ENCODE data around the gene MBD6. TPM values are rescaled to one million over a fixed set of nuclear protein-coding genes. Genes with fewer than 3 reads are reported as not detected.

MBD6 gene
- total RNA-seq, 1 experiment from 2014 or later = 66.8 TPM

DNA sequence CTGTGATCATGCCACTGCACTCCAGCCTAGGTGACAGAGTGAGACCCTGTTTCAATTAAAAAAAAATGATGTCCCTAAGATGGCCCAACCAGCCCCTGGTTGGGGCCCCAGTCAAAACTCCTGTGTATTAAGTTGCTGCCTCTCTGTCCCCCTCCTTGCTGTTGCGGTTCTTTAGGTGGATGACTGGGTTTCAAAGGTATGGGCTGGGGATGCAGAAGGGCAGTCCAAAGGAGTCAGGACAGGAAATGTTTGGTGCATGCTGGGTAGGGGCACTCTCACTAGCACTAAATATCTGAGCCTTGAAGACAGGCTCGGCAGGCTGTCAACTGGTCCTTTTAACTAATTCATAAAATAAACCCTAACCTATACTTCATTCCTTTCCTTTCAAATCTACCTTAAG is 56.4 kb downstream of the MBD6 start:
- no peaks in the 10 kb centered on the region for H4K20me1 ChIP-seq (ENCODE audit: control insufficient read depth, insufficient read depth, insufficient read length)
- no peak overlapping the region for H3K56ac ChIP-seq (ENCODE audit: insufficient read length, low read depth, low read length)
- H3T11ph ChIP-seq (ENCODE audit: low read length) = no peak overlapping the region
- DNase-seq = no peak
- H2BK120ac ChIP-seq (ENCODE audit: low read depth, low read length, poor library complexity, severe bottlenecking) = no peak overlapping the region
- H3K27ac Mint-ChIP-seq = no peak overlapping the region
- peaks cover 0 to 2% of the 10 kb centered on the region in 2 experiments; a peak in 1 of 4 replicates for H3K4me1 Mint-ChIP-seq
- no peak overlapping the region for H3K4ac ChIP-seq (ENCODE audit: low read depth, low read length)
- no peak overlapping the region for H3K14ac ChIP-seq (ENCODE audit: insufficient read depth, low read length)
- 0 out of 2 replicates have a peak, but pooled peaks cover 2% of the 10 kb centered on the region for H3K79me2 ChIP-seq (ENCODE audit: insufficient read depth, low read length)
- no peaks in the 10 kb centered on the region for H3K9me3 ChIP-seq (ENCODE audit: control insufficient read depth, low read depth, low read length)
- no peak overlapping the region for H2AFZ ChIP-seq (ENCODE audit: low read length)
- H2BK5ac ChIP-seq (ENCODE audit: insufficient read length, low read length) = no peak overlapping the region
- H3K9ac ChIP-seq (ENCODE audit: extremely low read depth, insufficient read length, low read length) = no peak overlapping the region
- no peaks in the 10 kb centered on the region for H3K27me3 ChIP-seq (ENCODE audit: insufficient read depth, low read length)
- H3K23ac ChIP-seq (ENCODE audit: insufficient read length, low read depth, low read length) = no peak overlapping the region
- H3K18ac ChIP-seq (ENCODE audit: insufficient read length, low read depth, low read length) = no peak overlapping the region
- H2BK20ac ChIP-seq (ENCODE audit: low read depth, low read length, poor library complexity, severe bottlenecking) = no peak overlapping the region
- no peak overlapping the region for H4K8ac ChIP-seq (replicated peaks; ENCODE audit: insufficient read length, low read depth, low read length)
- H3K27ac ChIP-seq (ENCODE audit: insufficient read length, low read depth, low read length) = no peak overlapping the region
- H2BK15ac ChIP-seq (ENCODE audit: low read depth, low read length) = no peak overlapping the region
- no peaks in the 10 kb centered on the region for H3K23me2 ChIP-seq (ENCODE audit: insufficient read length, low read depth, low read length, poor library complexity, severe bottlenecking)
- no peaks in the 10 kb centered on the region for H3K27me3 Mint-ChIP-seq (ENCODE audit: low read depth)
- H3K79me1 ChIP-seq (ENCODE audit: insufficient read depth, low read depth, low read length, poor library complexity, severe bottlenecking) = no peaks in the 10 kb centered on the region
- H3K4me2 ChIP-seq (ENCODE audit: insufficient read depth, insufficient read length, low read length) = no peak overlapping the region
- no peak overlapping the region for H4K5ac ChIP-seq (ENCODE audit: insufficient read length, low read depth, low read length)
- H3K9me3 Mint-ChIP-seq = no peaks in the 10 kb centered on the region
- no peak overlapping the region for H3K4me3 Mint-ChIP-seq
- peaks cover 40 to 79% (median 59%) of the 10 kb centered on the region in 3 experiments; a peak in 6 of 7 replicates for H3K36me3 Mint-ChIP-seq (ENCODE audit: insufficient read depth in 1 of 3, low read depth in 3 of 3)
- TF ChIP-seq, protein P1, sequence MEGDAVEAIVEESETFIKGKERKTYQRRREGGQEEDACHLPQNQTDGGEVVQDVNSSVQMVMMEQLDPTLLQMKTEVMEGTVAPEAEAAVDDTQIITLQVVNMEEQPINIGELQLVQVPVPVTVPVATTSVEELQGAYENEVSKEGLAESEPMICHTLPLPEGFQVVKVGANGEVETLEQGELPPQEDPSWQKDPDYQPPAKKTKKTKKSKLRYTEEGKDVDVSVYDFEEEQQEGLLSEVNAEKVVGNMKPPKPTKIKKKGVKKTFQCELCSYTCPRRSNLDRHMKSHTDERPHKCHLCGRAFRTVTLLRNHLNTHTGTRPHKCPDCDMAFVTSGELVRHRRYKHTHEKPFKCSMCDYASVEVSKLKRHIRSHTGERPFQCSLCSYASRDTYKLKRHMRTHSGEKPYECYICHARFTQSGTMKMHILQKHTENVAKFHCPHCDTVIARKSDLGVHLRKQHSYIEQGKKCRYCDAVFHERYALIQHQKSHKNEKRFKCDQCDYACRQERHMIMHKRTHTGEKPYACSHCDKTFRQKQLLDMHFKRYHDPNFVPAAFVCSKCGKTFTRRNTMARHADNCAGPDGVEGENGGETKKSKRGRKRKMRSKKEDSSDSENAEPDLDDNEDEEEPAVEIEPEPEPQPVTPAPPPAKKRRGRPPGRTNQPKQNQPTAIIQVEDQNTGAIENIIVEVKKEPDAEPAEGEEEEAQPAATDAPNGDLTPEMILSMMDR (conservative IDR thresholded peaks at IDR 0.05) = no peak
- WGBS (ENCODE audit: extremely low coverage, insufficient read length, low lambda C conversion rate) = no CpG with 5 or more reads among the region's 2 CpGs
- no peak overlapping the region for H2BK12ac ChIP-seq (ENCODE audit: insufficient read length, low read depth, low read length)
- H2AK5ac ChIP-seq (ENCODE audit: insufficient read length, low read length) = no peak overlapping the region
- no peak overlapping the region for H4K91ac ChIP-seq (ENCODE audit: insufficient read length, low read depth, low read length)
- no peaks in the 10 kb centered on the region for H3K4me1 ChIP-seq (ENCODE audit: insufficient read depth, low read length)

Small RNA genes lying within 50 kb of the gene (microRNA-seq; reads per million reads assigned to microRNA genes)
- gene MIR616 (ENCODE audit: borderline microRNAs expressed) (not detected), gene MIR6758 (ENCODE audit: borderline microRNAs expressed) (not detected)

Other genes starting within 250 kb of the MBD6 start
- gene R3HDM2, start 91.8 kb upstream of the MBD6 start, total RNA-seq (2021) = 43.9 and 45.4 TPM in 2 replicates
- not detected in 2 replicates for gene INHBC, start 88.0 kb upstream of the MBD6 start, total RNA-seq (2021)
- 9.6 and 10.1 TPM in 2 replicates for gene INHBE, start 67.5 kb upstream of the MBD6 start, total RNA-seq (2021)
- 25.8 and 28.4 TPM in 2 replicates for gene GLI1, start 63.0 kb upstream of the MBD6 start, total RNA-seq (2021)
- 3.7 and 4.4 TPM in 2 replicates for gene ARHGAP9, start 43.0 kb upstream of the MBD6 start, total RNA-seq (2021)
- 352 and 368 TPM in 2 replicates for gene MARS1, start 34.8 kb upstream of the MBD6 start, total RNA-seq (2021)
- gene DDIT3, start 2.3 kb upstream of the MBD6 start, total RNA-seq (2021) = 12.8 and 14.1 TPM in 2 replicates
- 96.6 and 97.7 TPM in 2 replicates for gene DCTN2, start 24.4 kb downstream of the MBD6 start, total RNA-seq (2021)
- 17.7 and 18.5 TPM in 2 replicates for gene KIF5A, start 27.2 kb downstream of the MBD6 start, total RNA-seq (2021)
- gene PIP4K2C, start 68.4 kb downstream of the MBD6 start, total RNA-seq (2021) = 37.1 and 40.7 TPM in 2 replicates
- gene DTX3, start 82.0 kb downstream of the MBD6 start, total RNA-seq (2021) = 65.2 and 67.5 TPM in 2 replicates
- gene ARHGEF25, start 88.6 kb downstream of the MBD6 start, total RNA-seq (2021) = 22.6 and 24.4 TPM in 2 replicates
- 2.3 and 2.6 TPM in 2 replicates for gene B4GALNT1, start 110.4 kb downstream of the MBD6 start, total RNA-seq (2021)
- gene OS9, start 171.3 kb downstream of the MBD6 start, total RNA-seq (2021) = 111 and 112 TPM in 2 replicates
- gene AGAP2, start 215.9 kb downstream of the MBD6 start, total RNA-seq (2021) = 4.6 and 5.3 TPM in 2 replicates
- gene TSPAN31, start 222.2 kb downstream of the MBD6 start, total RNA-seq (2021) = 18.8 and 20.0 TPM in 2 replicates
- 217 and 218 TPM in 2 replicates for gene CDK4, start 229.5 kb downstream of the MBD6 start, total RNA-seq (2021)
- 20.5 and 20.9 TPM in 2 replicates for gene MARCHF9, start 232.3 kb downstream of the MBD6 start, total RNA-seq (2021)
- 6.1 and 6.5 TPM in 2 replicates for gene CYP27B1, start 244.3 kb downstream of the MBD6 start, total RNA-seq (2021)
- gene METTL1, start 249.3 kb downstream of the MBD6 start, total RNA-seq (2021) = 58.4 and 66.7 TPM in 2 replicates
- gene EEF1AKMT3, start 249.8 kb downstream of the MBD6 start, total RNA-seq (2021) = 2.1 and 2.9 TPM in 2 replicates

Data from H9 (cell line).